T-cell (primary cell): ENCODE data around the gene TIPARP. TPM values are rescaled to one million over a fixed set of nuclear protein-coding genes. Genes with fewer than 3 reads are reported as not detected.
A peak's percentile ranks its signal among the peaks of the same experiment; 100 is the strongest.

Experiments used
- ATAC-seq, 4 experiments: fragments of 200-7000 bp in 3 of 4; fragments of 150-1000 bp in 1 of 4; cut with Tn5 transposase; replicated peaks in 1 of 4; 1 replicate in 3 of 4; 2 replicates in 1 of 4; pipeline ENCODE4 v1.10.0; 2021; ENCODE audit warnings: moderate library complexity in 3 of 4, mild to moderate bottlenecking in 2 of 4, moderate number of reproducible peaks in 1 of 4
- CTCF ChIA-PET, 2 donors: fragments of 300-600 bp; sonication (Branson Sonifier 250); formaldehyde crosslinking; loops; one replicate each; lab custom pipeline; 2022; ENCODE audit warnings: antibody characterized with exemption in 2 of 2; lab: Charles Lee
- POLR2A ChIA-PET, 2 donors: fragments of 300-600 bp; sonication (Branson Sonifier 250); formaldehyde crosslinking; loops; one replicate each; lab custom pipeline; 2022; ENCODE audit warnings: antibody characterized with exemption in 2 of 2; lab: Charles Lee
- DNase-seq, 35 experiments: peaks; one replicate each; pipeline versions ENCODE4 v3.0.0 to v3.0.0-alpha.2; 2013 to 2023
- H3K27ac ChIP-seq: one replicate; pipeline ENCODE4 v1.5.1; 2013; ENCODE audit warnings: low read length
- H3K27me3 ChIP-seq, 2 experiments: replicated peaks in 1 of 2; 1 replicate in 1 of 2; 2 replicates in 1 of 2; pipeline versions ENCODE4 v1.6.1 to v1.7.0; 2013; ENCODE audit warnings: low read length in 1 of 2, mixed read lengths in 1 of 2; ENCODE audit not compliant: control insufficient read depth in 2 of 2, insufficient read depth in 2 of 2; ENCODE audit errors: extremely low read depth in 1 of 2
- H3K36me3 ChIP-seq, 2 donors: 1 replicate in 1 of 2; 2 replicates in 1 of 2; pipeline versions ENCODE4 v1.6.1 to v1.7.0; 2013; ENCODE audit warnings: low read length in 1 of 2; ENCODE audit not compliant: control insufficient read depth in 2 of 2, insufficient read depth in 1 of 2; ENCODE audit errors: extremely low read depth in 1 of 2
- H3K4me1 ChIP-seq, 2 experiments: 1 replicate in 1 of 2; 2 replicates in 1 of 2; pipeline versions ENCODE4 v1.6.1 to v1.7.0; 2013; ENCODE audit warnings: low read length in 2 of 2, mixed read lengths in 1 of 2; ENCODE audit not compliant: insufficient read depth in 2 of 2, control insufficient read depth in 1 of 2; ENCODE audit errors: extremely low read depth in 1 of 2
- H3K4me3 ChIP-seq, 2 donors: 1 replicate in 1 of 2; 2 replicates in 1 of 2; pipeline versions ENCODE4 v1.5.1 to v1.7.0; 2013; ENCODE audit warnings: mild to moderate bottlenecking in 2 of 2, low read length in 1 of 2, moderate library complexity in 1 of 2; ENCODE audit not compliant: control insufficient read depth in 1 of 2; ENCODE audit errors: extremely low read depth in 1 of 2
- H3K9me3 ChIP-seq: 2 replicates; pipeline ENCODE4 v1.7.0; 2013
- H3K27ac Mint-ChIP-seq, 2 donors: one replicate each; pipeline ENCODE4 v1.8.0; 2020 to 2021; ENCODE audit warnings: mild to moderate bottlenecking in 2 of 2, mixed read lengths in 2 of 2
- H3K27me3 Mint-ChIP-seq, 2 donors: one replicate each; pipeline ENCODE4 v1.8.0; 2021 to 2022; ENCODE audit warnings: mixed read lengths in 2 of 2
- H3K36me3 Mint-ChIP-seq: one replicate; pipeline ENCODE4 v1.8.0; 2021; ENCODE audit warnings: mixed read lengths
- H3K4me1 Mint-ChIP-seq, 3 donors: one replicate each; pipeline ENCODE4 v1.8.0; 2020 to 2022; ENCODE audit warnings: mixed read lengths in 3 of 3, mild to moderate bottlenecking in 1 of 3
- H3K4me3 Mint-ChIP-seq, 3 donors: one replicate each; pipeline ENCODE4 v1.8.0; 2020 to 2022; ENCODE audit warnings: mild to moderate bottlenecking in 3 of 3, mixed read lengths in 3 of 3, moderate library complexity in 3 of 3
- H3K9me3 Mint-ChIP-seq, 3 donors: one replicate each; pipeline ENCODE4 v1.8.0; 2020 to 2022; ENCODE audit warnings: mixed read lengths in 3 of 3
- WGBS: methylation state at CpG from one replicate; pipeline ENCODE4 v1.1.5; 2013; ENCODE audit warnings: missing lambda C conversion rate; ENCODE audit not compliant: insufficient coverage; 5-methylcytosine and 5-hydroxymethylcytosine counted together
- total RNA-seq, 35 experiments: library from RNA in 6 of 35; stranded (reverse) in 6 of 35; fragments of 120-200 nt in 1 of 35; gene quantifications; one replicate each; pipeline versions ENCODE4 v1.2.1 to v1.2.4 and lab custom pipeline; 2013 to 2026

TIPARP gene
- total RNA-seq, 5 donors from 2014 or later (not counting 1 experiment from before 2014, with no cell fraction given), result 78.8 to 124 (median 110) TPM

- Histone ChIP-seq H3K4me3 (no peak overlapping the region), H3K9me3 (no peaks in the 10 kb centered on the region), H3K27me3 (no peaks in the 10 kb centered on the region), H3K27ac (no peak overlapping the region), H3K4me1 (no peaks in the 10 kb centered on the region), H3K36me3 (no peaks in the 10 kb centered on the region)
- H3K27ac Mint-ChIP-seq, result peak overlapping the region in 1 of 2 donors; percentile 48
- ATAC-seq, result peak in 1 of 4 experiments; percentile 22
- WGBS, result no CpG with 5 or more reads among the region's 6 CpGs
- H3K4me1 Mint-ChIP-seq, result no peaks in the 10 kb centered on the region
- no peak overlapping the region for H3K4me3 Mint-ChIP-seq
- no peak for DNase-seq
- ChIA-PET CTCF (no interaction called here), POLR2A (no interaction called here)
- H3K36me3 Mint-ChIP-seq, result peaks cover 10% of the 10 kb centered on the region
- no peaks in the 10 kb centered on the region for H3K9me3 Mint-ChIP-seq
- H3K27me3 Mint-ChIP-seq, result no peaks in the 10 kb centered on the region
Observed at GRCh38 chr3:156716105-156716862, 41.9 kb downstream of the TIPARP start.

GRCh38 chr3:156718622-156719306, 44.4 kb downstream of the TIPARP start:
- H3K9me3 ChIP-seq, result no peaks in the 10 kb centered on the region
- no peak overlapping the region for H3K4me3 ChIP-seq
- Mint-ChIP-seq H3K4me3 (no peak overlapping the region), H3K4me1 (no peaks in the 10 kb centered on the region), H3K27me3 (no peaks in the 10 kb centered on the region), H3K27ac (no peak overlapping the region), H3K36me3 (peaks cover 10% of the 10 kb centered on the region), H3K9me3 (no peaks in the 10 kb centered on the region)
- POLR2A ChIA-PET, result no interaction called here
- DNase-seq (no peak), ATAC-seq (no peak)
- WGBS, result no CpG with 5 or more reads among the region's 3 CpGs
- no peaks in the 10 kb centered on the region for H3K36me3 ChIP-seq
- H3K27me3 ChIP-seq, result no peaks in the 10 kb centered on the region
- CTCF ChIA-PET, result no interaction called here
- no peaks in the 10 kb centered on the region for H3K4me1 ChIP-seq
- no peak overlapping the region for H3K27ac ChIP-seq

DNA sequence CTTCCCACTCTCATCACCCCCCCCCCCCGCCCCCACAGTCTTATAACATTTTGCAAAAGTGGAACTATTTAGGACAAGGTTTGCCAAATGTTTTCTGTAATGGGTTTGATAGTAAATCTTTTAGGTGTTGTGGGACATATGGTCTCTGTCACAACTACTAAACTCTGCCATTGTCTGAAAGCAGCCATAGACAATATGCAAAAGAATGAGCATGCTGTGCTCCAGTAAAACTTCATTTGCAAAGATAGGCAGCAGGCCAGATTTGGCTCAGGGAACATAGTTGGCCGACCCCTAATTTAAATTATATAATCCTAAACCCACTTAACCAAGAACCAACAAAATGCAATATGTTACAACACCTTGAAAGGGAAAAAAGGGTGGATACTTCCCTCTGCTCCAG, 46.4 kb downstream of the TIPARP start:
- no peaks in the 10 kb centered on the region for H3K36me3 ChIP-seq
- H3K36me3 Mint-ChIP-seq, result no peaks in the 10 kb centered on the region
- CTCF ChIA-PET, result interaction anchor here (0.7 kb wide), 2 partner anchors 54 to 213 kb away, joined by 4 to 8 read pairs; no protein-coding TSS in a partner anchor
- no peak overlapping the region for H3K4me3 Mint-ChIP-seq
- POLR2A ChIA-PET, result no interaction called here
- ATAC-seq (no peak), DNase-seq (no peak)
- no peaks in the 10 kb centered on the region for H3K27me3 Mint-ChIP-seq
- WGBS, result no CpG with 5 or more reads among the region's 2 CpGs
- H3K4me3 ChIP-seq, result no peak overlapping the region
- H3K27ac ChIP-seq, result no peak overlapping the region
- H3K27ac Mint-ChIP-seq, result no peak overlapping the region
- H3K9me3 Mint-ChIP-seq, result no peaks in the 10 kb centered on the region
- H3K4me1 Mint-ChIP-seq, result no peaks in the 10 kb centered on the region
- H3K27me3 ChIP-seq, result no peaks in the 10 kb centered on the region
- no peaks in the 10 kb centered on the region for H3K9me3 ChIP-seq
- H3K4me1 ChIP-seq, result no peaks in the 10 kb centered on the region

GRCh38 chr3:156721687-156722618, 47.6 kb downstream of the TIPARP start:
- no peaks in the 10 kb centered on the region for H3K36me3 Mint-ChIP-seq
- ATAC-seq, result peak in 1 of 4 experiments; percentile 45
- CTCF ChIA-PET, result no interaction called here
- no CpG with 5 or more reads among the region's 2 CpGs for WGBS
- no peaks in the 10 kb centered on the region for H3K4me1 Mint-ChIP-seq
- no peak overlapping the region for H3K4me3 Mint-ChIP-seq
- H3K27ac Mint-ChIP-seq, result peak overlapping the region in 1 of 2 donors; percentile 19
- H3K4me3 ChIP-seq, result no peak overlapping the region
- H3K9me3 ChIP-seq, result no peaks in the 10 kb centered on the region
- H3K27me3 Mint-ChIP-seq, result no peaks in the 10 kb centered on the region
- H3K27ac ChIP-seq, result no peak overlapping the region
- POLR2A ChIA-PET, result no interaction called here
- no peaks in the 10 kb centered on the region for H3K27me3 ChIP-seq
- H3K36me3 ChIP-seq, result no peaks in the 10 kb centered on the region
- no peaks in the 10 kb centered on the region for H3K9me3 Mint-ChIP-seq
- DNase-seq, result no peak
- no peaks in the 10 kb centered on the region for H3K4me1 ChIP-seq

- ATAC-seq, result no peak
- H3K4me3 ChIP-seq, result no peak overlapping the region
- Mint-ChIP-seq H3K9me3 (no peaks in the 10 kb centered on the region), H3K4me3 (no peak overlapping the region), H3K27ac (no peak overlapping the region), H3K27me3 (no peaks in the 10 kb centered on the region), H3K36me3 (no peaks in the 10 kb centered on the region), H3K4me1 (no peaks in the 10 kb centered on the region)
- ChIA-PET POLR2A (interaction anchor here in 1 of 2 donors (0.7 kb wide), 1 partner anchor 21 kb away, joined by 3 read pairs; no protein-coding TSS in a partner anchor), CTCF (no interaction called here)
- no peak overlapping the region for H3K27ac ChIP-seq
- no peak for DNase-seq
- H3K9me3 ChIP-seq, result no peaks in the 10 kb centered on the region
- H3K4me1 ChIP-seq, result no peaks in the 10 kb centered on the region
- H3K27me3 ChIP-seq, result no peaks in the 10 kb centered on the region
- 92% methylated on average over 2 of the region's 2 CpGs for WGBS
- no peaks in the 10 kb centered on the region for H3K36me3 ChIP-seq
Observed at GRCh38 chr3:156723182-156723619, 48.8 kb downstream of the TIPARP start.

- WGBS, result 100% methylated on average over 1 of the region's 4 CpGs
- Mint-ChIP-seq H3K4me3 (no peak overlapping the region), H3K27me3 (no peaks in the 10 kb centered on the region), H3K9me3 (no peaks in the 10 kb centered on the region), H3K4me1 (no peaks in the 10 kb centered on the region), H3K27ac (no peak overlapping the region), H3K36me3 (no peaks in the 10 kb centered on the region)
- no peak for ATAC-seq
- Histone ChIP-seq H3K27ac (no peak overlapping the region), H3K27me3 (no peaks in the 10 kb centered on the region), H3K9me3 (no peaks in the 10 kb centered on the region), H3K4me3 (no peak overlapping the region), H3K4me1 (no peaks in the 10 kb centered on the region), H3K36me3 (no peaks in the 10 kb centered on the region)
- ChIA-PET CTCF (no interaction called here), POLR2A (no interaction called here)
- DNase-seq, result no peak
Observed at GRCh38 chr3:156725682-156726081, 51.3 kb downstream of the TIPARP start.
